Jurkat, Clone E6-1 (cell line): ENCODE measurements around the gene GRB2.

Experiments used
- DNase-seq: peaks from one replicate; pipeline ENCODE4 v3.0.0-alpha.2; 2011; ENCODE audit warnings: low read depth, low spot score
- H3K4me3 ChIP-seq: 2 replicates; pipeline ENCODE4 v1.5.1; 2011; ENCODE audit warnings: mild to moderate bottlenecking, low read length, control low read depth, moderate library complexity

GRB2 gene

GRCh38 chr17:75417054-75417580 is 11.6 kb upstream of the GRB2 start:
- no peak for DNase-seq
- no peak overlapping the region for H3K4me3 ChIP-seq

- DNase-seq: no peak
- no peak overlapping the region for H3K4me3 ChIP-seq
Observed at GRCh38 chr17:75416006-75416405, 10.5 kb upstream of the GRB2 start.

- no peak for DNase-seq
Observed at GRCh38 chr17:75414488-75414887, 9.0 kb upstream of the GRB2 start.

GRCh38 chr17:75412455-75413317 is 7.2 kb upstream of the GRB2 start:
- peak overlapping the region; percentile 29 for H3K4me3 ChIP-seq
- DNase-seq: peak; percentile 85

More at GRCh38 chr17:75414488-75414887, 9.0 kb upstream of the GRB2 start:
- H3K4me3 ChIP-seq: no peak overlapping the region

- DNase-seq: peak; percentile 42
- no peak overlapping the region for H3K4me3 ChIP-seq
Observed at GRCh38 chr17:75411328-75412067, 6.0 kb upstream of the GRB2 start.

- H3K4me3 ChIP-seq: no peak overlapping the region
- no peak for DNase-seq
Observed at GRCh38 chr17:75410141-75410540, 4.7 kb upstream of the GRB2 start.

- no peak overlapping the region for H3K4me3 ChIP-seq
- DNase-seq: no peak
Observed at GRCh38 chr17:75407655-75408352, 2.3 kb upstream of the GRB2 start.

GRCh38 chr17:75406222-75406615 is 741 bp upstream of the GRB2 start:
- no peak for DNase-seq
- H3K4me3 ChIP-seq: peak overlapping the region; percentile 65

- H3K4me3 ChIP-seq: peak overlapping the region; percentile 92
- DNase-seq: peak; percentile 44
Observed at GRCh38 chr17:75404731-75405364, 630 bp downstream of the GRB2 start.

- H3K4me3 ChIP-seq: peak overlapping the region; percentile 92
- DNase-seq: peak; percentile 69
Observed at GRCh38 chr17:75404223-75404730, 1.2 kb downstream of the GRB2 start.

- no peak overlapping the region for H3K4me3 ChIP-seq
- no peak for DNase-seq
Observed at GRCh38 chr17:75403131-75403530, 2.3 kb downstream of the GRB2 start.

- no peak for DNase-seq
- no peak overlapping the region for H3K4me3 ChIP-seq
Observed at GRCh38 chr17:75402026-75402425, 3.5 kb downstream of the GRB2 start.

GRCh38 chr17:75400326-75400939 is 5.0 kb downstream of the GRB2 start:
- H3K4me3 ChIP-seq: no peak overlapping the region
- DNase-seq: no peak

- H3K4me3 ChIP-seq: no peak overlapping the region
- no peak for DNase-seq
Observed at GRCh38 chr17:75398279-75398678, 7.2 kb downstream of the GRB2 start.

GRCh38 chr17:75397217-75397616 is 8.3 kb downstream of the GRB2 start:
- DNase-seq: no peak

GRCh38 chr17:75396796-75397195 is 8.7 kb downstream of the GRB2 start:
- no peak overlapping the region for H3K4me3 ChIP-seq
- DNase-seq: no peak

More at GRCh38 chr17:75397217-75397616, 8.3 kb downstream of the GRB2 start:
- H3K4me3 ChIP-seq: no peak overlapping the region

- H3K4me3 ChIP-seq: no peak overlapping the region
- no peak for DNase-seq
Observed at GRCh38 chr17:75396025-75396424, 9.5 kb downstream of the GRB2 start.

- H3K4me3 ChIP-seq: peak overlapping the region; percentile 68
- no peak for DNase-seq
Observed at GRCh38 chr17:75394332-75394918, 11.1 kb downstream of the GRB2 start.
